HG02588 (cell line): ENCODE data around the gene NAP1L4.
"Not testable (repeated sequence)": the region's sequence is repeated elsewhere in the genome, so short reads cannot be mapped to it uniquely, and the experiment has no call there.

ENCODE experiments used
- ATAC-seq: cut with Tn5 transposase; IDR thresholded peaks from one replicate; pipeline ENCODE4 v1.9.1; 2021; ENCODE audit warnings: mild to moderate bottlenecking, moderate library complexity; ENCODE audit not compliant: unreplicated experiment

Gene NAP1L4

GRCh38 chr11:2940147-2940920, 51.8 kb downstream of the NAP1L4 start:
- ATAC-seq, result no peak

- not testable (repeated sequence) for ATAC-seq
These were observed 53.4 kb downstream of the NAP1L4 start for GRCh38 chr11:2938458-2939418.

GRCh38 chr11:2937641-2938457, 54.3 kb downstream of the NAP1L4 start:
- not testable (repeated sequence) for ATAC-seq

GRCh38 chr11:2934611-2935239, 57.4 kb downstream of the NAP1L4 start:
- ATAC-seq, result no peak

GRCh38 chr11:2934021-2934550, 58.0 kb downstream of the NAP1L4 start:
- no peak for ATAC-seq

GRCh38 chr11:2933375-2934020, 58.6 kb downstream of the NAP1L4 start:
- ATAC-seq, result no peak

- no peak for ATAC-seq
These were observed 59.3 kb downstream of the NAP1L4 start for GRCh38 chr11:2932850-2933251.

- no peak for ATAC-seq
These were observed 60.1 kb downstream of the NAP1L4 start for GRCh38 chr11:2931771-2932738.

GRCh38 chr11:2931420-2931746, 60.7 kb downstream of the NAP1L4 start:
- ATAC-seq, result no peak

- ATAC-seq, result peak; percentile 42
These were observed 61.3 kb downstream of the NAP1L4 start for GRCh38 chr11:2930704-2931419.

- peak; percentile 31 for ATAC-seq
These were observed 62.0 kb downstream of the NAP1L4 start for GRCh38 chr11:2929950-2930703.

- no peak for ATAC-seq
These were observed 62.6 kb downstream of the NAP1L4 start for GRCh38 chr11:2929531-2929949.

- ATAC-seq, result no peak
These were observed 63.3 kb downstream of the NAP1L4 start, which contains the start of gene PHLDA2 for GRCh38 chr11:2928605-2929530. PHLDA2 (minus strand) TSS chr11:2929420; CDS start chr11:2929364, 56 bp downstream.

GRCh38 chr11:2927851-2928604, 64.1 kb downstream of the NAP1L4 start:
- no peak for ATAC-seq

GRCh38 chr11:2927121-2927800, 64.9 kb downstream of the NAP1L4 start:
- no peak for ATAC-seq
